GM18868 (cell line): Measurements from ENCODE around the gene PPP2R3B.
"Not testable (repeated sequence)": the region's sequence is repeated elsewhere in the genome, so short reads cannot be mapped to it uniquely, and the experiment has no call there.

Experiments
- ATAC-seq: cut with Tn5 transposase; IDR thresholded peaks from one replicate; pipeline ENCODE4 v1.9.1; 2021; ENCODE audit warnings: mild to moderate bottlenecking, moderate library complexity; ENCODE audit not compliant: unreplicated experiment

PPP2R3B gene

DNA sequence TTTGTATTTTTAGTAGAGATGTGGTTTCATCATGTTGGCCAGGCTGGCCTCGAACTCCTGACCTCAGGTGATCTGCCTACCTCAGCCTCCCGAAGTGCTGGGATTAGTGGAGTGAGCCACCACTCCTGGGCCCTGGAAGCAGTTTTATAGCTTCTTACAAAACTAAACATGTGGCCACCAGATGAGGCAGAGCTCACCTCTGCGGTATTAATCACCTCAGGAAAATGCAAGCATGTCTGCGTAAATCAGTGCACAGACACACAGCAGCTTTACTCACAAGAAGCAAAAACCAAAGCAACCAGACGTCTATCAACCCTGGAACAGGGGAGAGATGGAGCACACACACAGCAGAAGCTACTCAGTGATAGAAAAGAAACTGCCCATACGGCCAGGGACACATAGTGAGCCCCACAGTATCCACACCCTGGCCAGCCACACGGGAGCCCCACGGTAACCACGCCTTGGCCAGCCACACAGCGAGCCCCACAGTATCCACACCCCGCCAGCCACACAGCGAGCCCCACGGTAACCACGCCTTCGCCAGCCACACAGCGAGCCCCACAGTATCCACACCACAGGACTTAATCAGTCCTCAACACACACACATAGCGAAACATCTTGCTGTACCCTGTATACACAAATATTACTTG, 30.2 kb downstream of the PPP2R3B start:
- ATAC-seq, result no peak

DNA sequence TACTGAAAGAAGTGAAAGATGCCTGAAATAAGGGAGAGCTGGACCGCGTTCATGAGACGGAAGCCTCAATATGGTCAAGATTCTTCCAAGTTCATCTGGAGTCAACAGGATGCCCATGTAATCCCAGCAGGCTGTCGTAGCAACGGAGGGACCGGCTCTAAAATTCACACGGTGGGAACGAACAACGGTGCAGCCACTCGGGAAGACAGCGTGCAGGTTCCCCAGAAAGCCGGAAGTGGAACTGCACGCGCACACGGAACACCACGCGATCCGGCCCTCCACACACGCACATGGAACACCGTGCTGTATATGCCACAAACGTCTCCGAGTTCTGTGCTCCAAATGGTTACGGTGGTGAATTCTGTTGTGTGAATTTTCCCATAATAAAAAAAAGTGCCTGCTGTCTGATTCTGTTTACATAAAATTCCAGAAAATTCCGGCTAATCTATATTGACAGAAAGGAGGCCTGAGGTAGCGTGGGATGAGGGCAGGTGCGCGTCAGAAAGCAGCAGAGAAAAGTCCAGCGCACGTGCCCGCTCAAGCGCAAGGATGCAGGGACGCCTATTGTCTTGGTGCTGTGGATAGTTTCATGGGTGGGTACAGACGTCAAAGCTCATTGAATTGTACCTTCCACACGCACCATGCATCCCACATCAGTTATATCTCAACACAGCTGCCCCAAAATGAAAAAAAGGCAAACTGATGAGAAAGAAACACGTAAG, 31.2 kb downstream of the PPP2R3B start:
- no peak for ATAC-seq

DNA sequence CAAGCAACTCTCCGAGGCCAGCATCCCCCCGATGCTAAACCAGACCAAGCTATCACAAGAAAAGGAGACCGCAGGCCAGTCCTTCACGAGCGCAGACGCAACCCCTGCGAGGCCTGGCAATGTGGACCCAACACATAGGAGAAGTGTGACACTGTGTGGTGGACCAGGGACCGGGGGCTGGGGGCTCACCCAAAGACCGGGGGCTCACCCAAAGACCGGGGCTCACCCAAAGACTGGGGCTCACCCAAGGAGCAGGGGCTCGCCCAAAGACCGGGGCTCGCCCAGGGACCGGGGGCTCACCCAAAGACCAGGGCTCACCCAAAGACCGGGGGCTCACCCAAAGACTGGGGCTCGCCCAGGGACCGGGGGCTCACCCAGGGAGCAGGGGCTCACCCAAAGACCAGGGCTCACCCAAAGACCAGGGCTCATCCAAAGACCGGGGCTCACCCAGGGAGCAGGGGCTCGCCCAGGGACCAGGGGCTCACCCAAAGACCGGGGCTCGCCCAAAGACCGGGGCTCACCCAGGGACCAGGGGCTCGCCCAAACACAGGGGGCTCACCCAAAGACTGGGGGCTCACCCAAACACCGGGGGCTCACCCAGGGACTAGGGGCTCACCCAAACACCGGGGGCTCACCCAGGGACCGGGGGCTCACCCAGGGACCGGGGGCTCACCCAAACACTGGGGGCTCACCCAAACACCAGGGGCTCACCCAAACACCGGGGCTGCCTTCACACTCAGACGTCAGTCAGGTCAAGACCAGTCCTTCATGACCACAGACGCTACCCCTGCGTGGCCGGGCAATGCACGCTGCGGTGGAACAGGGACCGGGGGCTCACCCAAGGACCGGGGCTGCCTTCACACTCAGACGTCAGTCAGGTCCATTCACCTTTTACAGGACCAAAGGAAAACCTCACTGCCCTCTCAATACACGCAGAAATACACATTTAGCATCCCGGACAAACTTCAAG, 32.9 kb downstream of the PPP2R3B start:
- no peak for ATAC-seq

DNA sequence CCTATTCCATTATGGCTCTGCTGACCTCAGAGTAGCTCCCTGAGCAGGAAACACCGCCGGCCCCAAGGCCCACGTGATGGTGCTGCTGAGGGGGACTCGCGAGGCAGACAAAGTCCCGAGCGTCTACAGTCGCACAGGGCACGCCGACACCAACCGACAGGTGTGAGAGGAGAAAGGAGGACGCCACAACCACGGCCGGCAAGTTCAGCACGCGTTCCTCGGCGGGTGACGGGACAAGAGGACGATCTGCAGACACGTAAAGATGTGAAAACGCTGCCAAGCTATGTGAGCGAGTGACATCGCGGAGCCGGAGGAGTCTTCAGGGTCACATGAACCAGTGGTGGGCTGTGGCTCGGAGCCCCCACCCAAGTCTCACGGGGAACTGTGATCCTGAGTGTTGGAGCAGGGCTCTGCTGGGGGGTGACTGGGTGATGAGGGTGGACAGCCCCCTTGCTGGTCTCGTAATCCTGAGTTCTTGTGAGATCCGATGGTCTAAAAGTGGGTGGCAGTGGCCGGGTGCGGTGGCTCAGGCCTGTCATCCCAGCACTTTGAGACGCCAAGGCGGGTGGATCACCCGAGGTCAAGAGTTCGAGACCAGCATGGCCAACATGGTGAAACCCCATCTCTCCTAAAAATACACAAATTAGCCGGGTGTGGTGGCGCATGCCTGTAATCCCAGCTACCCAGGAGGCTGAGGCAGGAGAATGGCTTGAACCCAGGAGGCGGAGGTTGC, 34.0 kb downstream of the PPP2R3B start:
- ATAC-seq, result no peak

DNA sequence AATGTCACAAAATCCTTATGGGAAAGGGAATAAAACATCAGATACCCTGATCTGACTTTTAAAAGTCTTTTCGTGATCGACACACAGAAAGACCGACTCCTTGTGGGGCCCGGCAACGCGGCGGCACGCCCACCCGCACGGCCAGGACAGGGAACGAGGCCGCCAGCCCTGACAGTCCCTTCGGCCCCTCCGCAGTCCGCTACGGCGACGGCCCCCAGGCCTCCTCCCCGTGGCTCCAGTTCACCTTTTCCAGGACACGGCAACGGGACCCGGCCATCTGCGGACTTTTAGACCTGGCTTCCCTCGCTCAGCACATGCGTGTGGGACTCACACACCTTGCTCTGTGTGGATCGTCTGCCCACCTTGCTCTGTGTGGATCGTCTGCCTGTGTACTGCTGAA, 34.5 kb downstream of the PPP2R3B start:
- no peak for ATAC-seq

DNA sequence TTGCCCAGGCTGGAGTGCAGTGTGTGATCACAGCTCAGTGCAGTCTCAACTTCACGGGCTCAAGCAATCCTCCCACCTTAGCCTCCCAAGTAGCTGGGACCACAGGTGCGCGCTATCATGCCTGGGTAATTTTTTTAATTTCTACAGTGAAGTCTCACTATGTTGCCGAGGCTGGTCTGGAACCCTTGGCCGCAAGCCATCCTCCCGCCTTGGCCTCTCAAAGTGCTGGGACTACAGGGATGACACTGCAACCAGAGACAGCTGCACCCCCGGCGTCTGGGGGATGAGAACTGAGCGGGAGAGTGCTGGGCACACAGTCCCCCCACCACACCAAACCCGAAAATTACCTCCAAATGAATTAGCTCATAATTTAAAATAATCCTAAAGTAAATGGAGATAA, 35.0 kb downstream of the PPP2R3B start:
- no peak for ATAC-seq

DNA sequence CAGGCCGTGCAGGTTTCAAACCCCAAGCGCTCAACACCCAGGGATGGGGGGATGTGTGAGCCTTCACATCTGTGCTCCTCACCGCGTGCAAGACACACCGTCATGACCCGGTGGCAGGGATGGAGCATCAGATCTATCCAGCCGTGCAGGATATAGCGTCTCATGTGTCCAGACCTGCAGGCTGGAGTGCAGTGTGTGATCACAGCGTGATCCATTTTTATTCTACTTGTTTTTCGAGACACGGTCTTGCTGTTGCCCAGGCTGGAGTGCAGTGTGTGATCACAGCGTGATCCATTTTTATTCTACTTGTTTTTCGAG, 35.4 kb downstream of the PPP2R3B start:
- ATAC-seq, result not testable (repeated sequence)

DNA sequence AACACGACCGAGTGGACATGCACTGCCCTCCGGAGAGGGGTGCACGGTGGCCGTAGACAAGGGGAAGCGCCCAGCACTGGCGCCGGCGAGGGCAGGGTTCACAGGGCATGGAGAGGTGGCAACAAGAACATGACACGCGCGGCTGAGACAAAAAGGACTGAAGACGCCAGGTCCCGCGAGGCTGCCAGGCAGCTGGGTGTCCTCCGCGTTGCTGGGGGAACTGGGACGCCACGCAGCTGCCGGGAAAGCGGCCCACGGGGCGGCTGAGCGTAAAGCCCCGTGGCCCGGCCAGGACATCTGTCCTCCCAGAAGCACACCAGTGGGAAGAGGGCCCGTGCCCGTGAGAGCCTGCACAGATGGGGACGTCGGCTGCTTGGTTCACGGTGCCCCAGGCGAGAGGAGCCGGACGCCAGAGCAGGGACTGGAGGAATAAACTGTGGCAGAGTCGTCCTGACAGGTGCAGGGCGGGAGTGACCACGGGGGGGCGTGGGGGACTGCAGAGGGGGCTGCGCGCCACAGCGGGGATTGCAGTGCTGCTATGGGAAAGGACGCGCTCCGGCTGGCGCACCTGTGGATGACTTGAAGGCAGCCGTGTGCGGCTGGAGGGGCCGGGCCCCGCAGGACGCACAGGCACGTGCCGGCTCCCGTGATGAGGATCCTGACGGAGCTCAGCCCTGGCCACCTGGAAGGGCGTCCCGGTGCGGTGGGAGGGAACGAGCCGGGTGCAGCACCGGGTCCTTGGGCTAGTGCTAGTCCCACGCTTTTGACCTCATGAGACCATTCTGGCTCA, 36.0 kb downstream of the PPP2R3B start:
- no peak for ATAC-seq

DNA sequence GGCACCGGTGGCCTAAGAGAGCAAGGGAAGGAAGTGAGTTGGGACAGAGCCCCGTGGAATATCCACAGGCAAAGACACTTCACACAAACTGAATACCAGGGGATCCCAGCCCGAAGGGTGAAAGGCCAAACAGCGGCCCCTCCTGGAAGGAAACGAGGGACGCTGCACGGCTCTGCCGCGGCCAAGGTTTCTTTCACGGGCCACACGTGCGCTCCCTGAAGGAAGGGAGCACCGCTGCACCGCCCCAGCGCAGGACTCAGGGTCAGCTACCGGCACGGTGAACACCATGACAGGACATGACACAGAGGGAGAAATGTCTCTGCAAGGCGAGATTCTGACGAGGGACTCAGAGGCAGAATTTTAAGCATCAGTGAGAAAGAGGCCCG, 36.6 kb downstream of the PPP2R3B start:
- ATAC-seq, result no peak

DNA sequence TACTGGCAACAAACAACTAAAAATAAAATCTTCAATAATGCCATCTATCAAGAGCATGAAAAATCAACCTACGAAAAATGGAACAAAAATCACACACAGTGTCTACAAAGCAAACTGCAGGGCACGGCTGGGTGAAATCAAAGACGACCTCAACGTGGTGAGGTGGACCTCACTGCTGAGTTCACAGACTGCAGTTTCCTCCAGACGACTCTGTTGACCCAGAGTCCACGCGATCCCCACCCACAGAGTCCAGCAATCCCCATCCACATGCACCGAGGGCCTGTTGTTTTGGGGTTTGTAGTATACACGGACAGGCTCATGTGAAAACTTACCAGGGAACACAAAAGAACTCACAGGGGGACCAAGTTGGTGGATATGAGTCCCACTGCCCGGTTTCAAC, 37.0 kb downstream of the PPP2R3B start:
- ATAC-seq, result no peak

DNA sequence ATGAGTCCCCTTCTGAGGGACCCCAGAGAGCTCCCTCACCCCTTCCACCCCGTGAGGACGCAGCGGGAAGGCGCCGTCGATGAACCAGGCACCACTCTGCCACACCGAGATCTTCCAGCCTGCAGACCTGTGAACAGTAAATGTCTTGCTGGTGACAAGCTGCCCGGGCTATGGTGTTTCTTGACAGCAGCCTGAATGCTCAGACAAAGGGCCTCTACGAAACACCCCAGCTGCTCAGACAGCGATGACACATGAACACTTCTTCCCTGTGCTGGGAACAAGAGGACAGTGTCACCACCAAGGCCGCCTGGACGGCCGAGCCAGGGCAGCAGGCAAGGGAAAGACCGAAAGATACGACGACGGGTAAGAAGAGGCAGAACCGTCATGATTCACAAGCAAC, 37.5 kb downstream of the PPP2R3B start:
- no peak for ATAC-seq

DNA sequence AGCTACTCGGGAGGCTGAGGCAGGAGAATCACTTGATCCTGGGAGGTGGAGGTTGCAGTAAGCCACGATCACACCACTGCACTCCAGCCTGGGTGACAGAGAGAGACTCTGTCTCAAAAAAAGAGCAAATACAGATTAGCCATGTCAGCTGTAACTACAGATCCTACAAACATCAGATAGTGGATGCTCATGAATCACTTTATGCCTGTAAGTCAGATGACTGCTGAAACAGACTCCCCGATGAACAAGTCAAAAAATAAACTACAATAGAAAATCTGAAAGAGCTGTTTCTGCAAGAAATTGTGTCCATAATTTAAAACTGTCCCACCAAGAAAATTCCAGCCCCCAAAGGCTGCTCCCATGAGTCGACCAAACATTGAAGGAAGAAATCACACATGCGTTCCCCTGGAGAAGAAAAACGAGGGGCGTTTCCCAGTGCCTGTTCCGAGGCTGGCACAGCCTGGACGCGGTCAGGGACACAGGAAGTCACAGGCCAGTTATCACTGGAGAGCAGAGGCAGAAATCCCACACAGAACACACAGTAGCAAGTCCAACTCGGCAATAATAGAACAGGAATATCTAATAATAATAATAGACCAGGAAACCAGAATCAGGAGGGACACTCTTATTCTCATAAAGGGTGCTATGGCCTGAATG, 38.1 kb downstream of the PPP2R3B start:
- no peak for ATAC-seq

DNA sequence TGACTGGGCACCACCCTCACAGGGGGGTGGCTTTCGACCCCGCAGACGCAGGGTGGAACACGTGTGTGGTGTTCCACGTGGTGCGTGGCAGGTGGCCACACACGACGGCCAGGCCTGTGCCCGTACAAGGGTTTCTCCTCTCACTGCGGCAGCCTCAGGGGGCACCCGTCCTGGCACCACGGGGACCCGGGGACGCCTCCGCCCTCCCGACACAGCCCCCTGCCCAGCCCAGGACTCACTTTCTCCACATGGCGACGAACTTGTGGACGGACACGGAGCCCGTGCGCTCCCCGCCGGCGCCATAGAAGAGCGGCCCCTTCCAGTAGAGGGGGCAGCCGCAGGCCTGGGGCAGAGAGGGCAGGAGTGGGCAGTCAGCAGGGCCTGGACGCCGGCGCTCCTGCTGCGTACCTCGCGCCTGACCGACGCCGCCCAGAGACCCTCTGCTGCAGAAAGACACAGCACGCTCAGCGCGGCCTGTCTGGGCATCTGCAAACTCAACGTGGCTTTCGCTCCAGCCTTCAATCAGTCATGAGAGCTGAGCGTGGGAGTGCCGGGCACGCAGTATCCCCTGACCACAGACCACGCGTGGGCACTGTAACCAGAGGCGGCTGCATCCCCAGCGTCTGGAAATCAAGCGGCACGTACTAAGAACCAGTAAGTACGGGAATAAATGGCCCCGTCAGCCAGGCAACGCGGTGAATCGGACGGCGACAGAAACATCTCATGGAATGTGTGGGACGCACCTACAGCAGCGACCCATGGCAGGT, 39.2 kb downstream of the PPP2R3B start:
- no peak for ATAC-seq

DNA sequence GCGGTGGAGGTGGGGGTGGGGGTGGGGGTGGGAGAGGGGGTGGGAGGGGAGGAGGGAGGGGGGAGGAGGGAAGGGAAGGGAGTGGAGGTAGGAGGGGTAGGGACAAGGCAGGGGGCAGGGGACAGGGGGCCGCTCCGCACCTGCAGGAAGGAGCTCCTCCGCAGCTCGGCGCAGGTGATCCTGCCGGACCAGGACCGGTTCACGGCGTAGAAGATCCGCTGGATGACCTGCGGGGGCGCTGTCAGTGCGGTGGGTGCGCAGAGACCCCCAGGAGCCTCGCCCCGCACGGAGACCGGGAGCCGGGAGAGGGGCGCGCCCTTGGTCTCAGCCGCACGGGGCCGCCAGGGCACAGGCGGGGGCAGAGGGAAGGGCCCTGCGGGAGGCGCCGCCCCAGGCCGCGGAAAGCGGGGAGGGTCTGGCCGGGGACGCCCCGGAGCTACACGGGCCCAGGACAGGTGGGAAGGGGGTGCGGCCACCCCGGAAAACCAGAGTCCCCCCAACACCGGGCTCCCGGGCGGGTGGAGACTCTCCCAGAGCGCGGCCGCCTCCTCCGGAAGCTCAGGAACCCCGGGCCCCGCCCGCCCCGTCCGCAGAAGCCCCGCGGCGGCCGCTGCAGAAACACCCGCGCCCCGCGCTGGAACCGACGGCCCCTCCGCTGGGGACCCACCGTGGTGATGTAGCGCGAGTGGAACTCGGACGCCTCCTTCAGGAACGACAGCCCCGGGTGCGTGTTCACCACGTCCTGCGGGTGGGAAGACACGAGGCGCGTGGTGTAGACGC, 40.5 kb downstream of the PPP2R3B start:
- ATAC-seq, result no peak

DNA sequence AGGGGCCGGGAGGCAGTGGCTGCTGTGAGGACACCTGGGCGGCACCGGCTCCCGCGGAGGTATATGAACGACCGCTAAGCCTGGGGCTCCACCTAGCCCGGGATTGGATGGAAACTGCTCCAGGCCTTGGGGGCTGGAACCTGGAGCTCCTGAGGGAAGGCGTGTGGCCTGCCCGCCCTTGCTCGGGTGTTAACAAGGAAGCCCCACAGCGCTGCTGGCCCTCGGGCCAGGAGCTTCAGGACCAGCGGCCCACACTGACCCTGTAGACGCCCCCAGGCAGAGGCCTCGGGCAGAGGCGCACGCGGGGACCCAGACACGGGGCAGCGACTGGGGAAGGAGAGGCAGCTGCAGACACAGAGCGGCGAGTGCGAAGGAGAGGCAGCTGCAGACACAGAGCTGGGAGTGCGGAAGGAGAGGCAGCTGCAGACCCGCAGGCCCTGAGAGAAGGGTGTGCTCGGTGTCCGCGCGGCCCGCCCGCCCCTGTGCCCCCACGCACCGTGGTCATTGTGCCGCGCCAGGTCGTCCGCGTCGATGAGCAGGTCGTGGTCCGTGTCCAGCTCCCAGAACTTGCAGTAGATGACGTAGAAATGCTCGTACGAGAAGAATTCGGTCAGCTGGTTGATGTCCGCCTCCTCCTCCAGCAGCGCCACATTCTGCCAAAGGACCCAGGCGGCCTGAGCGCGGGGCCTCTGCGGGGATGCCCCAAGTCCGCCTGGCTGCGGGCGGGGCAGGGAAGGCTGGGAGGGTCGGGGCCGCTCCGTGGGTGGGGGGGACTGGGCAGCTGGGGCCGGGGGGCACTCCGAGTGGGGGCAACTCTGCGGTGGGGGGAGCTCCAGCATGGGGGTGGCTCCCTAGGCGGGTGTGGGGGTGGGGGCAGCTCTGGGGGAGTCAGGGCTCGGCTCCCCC, 41.4 kb downstream of the PPP2R3B start:
- no peak for ATAC-seq

DNA sequence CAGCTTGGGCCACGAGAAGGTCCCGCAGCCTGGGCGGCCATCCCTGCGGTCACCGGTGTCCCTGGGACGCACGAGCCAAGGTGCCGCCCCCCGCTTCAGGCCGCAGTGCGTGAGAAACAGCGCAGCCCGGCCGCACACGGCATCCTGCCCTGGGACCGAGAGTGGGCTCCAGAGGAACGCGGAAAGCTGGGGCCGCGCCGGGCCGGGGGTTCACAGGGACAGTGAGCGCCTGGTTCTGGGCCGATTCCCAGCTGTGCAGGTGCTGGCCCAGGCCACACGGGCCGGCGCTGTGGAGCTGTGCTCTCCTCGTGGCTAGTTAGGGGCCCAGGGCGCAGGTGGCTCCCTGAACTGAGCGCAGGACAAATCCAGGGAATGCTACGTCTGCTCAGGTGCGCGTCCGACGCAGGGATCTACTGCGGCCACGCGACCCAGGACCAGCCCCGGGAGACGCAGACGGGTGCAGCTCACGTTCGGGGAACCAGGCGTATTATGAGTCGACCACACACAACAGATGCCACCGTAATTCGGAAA, 42.3 kb downstream of the PPP2R3B start:
- ATAC-seq, result no peak

DNA sequence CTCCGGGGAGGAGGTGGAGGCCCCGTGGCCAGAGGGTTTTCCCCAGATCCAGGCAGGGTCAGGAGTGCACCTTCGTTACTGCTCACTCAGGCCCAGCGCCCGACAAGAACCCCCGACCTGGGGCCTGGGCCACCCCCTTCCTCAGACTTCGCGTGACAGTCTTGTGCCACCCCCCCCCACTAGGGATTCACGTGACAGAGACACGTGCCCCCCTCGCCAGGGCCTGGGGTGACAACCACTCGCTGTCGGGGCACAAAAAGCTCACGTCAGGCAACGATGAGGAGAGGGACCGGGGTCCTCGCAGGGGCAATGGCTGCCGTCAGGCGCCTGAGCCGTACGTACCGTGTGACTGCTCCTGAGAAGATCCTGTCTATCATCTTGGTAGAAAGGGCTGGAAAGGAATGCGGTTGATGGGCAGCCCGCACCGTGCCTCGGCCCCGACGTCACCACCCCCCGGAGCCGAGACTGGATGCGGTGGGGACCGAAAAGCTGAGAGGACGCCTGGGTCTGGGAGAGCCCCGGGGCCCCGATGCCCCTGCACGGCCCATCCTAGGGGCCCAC, 45.1 kb downstream of the PPP2R3B start:
- no peak for ATAC-seq
